HepG2 (cell line): ENCODE results near the gene PLCB1. TPM values are rescaled to one million over a fixed set of nuclear protein-coding genes. Genes with fewer than 3 reads are reported as not detected.

Experiments used
- BCL6 ChIP-seq: IDR thresholded peaks from 2 replicates; pipeline ENCODE4 v1.6.1; 2016; ENCODE audit warnings: missing genetic modification reagents, missing compliant biosample characterization
- FIP1L1 ChIP-seq: fragments of 200-400 bp; formaldehyde crosslinking; IDR thresholded peaks from 2 replicates; pipeline ENCODE4 v1.6.1; 2018; ENCODE audit warnings: low read depth, mild to moderate bottlenecking, low read length, moderate library complexity, borderline replicate concordance; ENCODE audit not compliant: insufficient read depth
- HMG20B ChIP-seq: conservative IDR thresholded peaks from 2 replicates; pipeline ENCODE4 v1.6.1; 2016; ENCODE audit warnings: missing genetic modification reagents, missing compliant biosample characterization
- HMGA1 ChIP-seq: sonication (generic); formaldehyde crosslinking; conservative IDR thresholded peaks from 2 replicates; pipeline ENCODE4 v1.4.0; 2020; ENCODE audit warnings: missing genetic modification reagents
- HNF1A ChIP-seq, 2 experiments: sonication (generic) in 1 of 2; formaldehyde crosslinking in 1 of 2; IDR thresholded peaks; 2 replicates each; pipeline versions ENCODE4 v1.4.0 to v1.6.1; 2016 to 2020; ENCODE audit warnings: borderline replicate concordance in 1 of 2, low read depth in 1 of 2, mild to moderate bottlenecking in 1 of 2, missing genetic modification reagents in 1 of 2
- HOXA7 ChIP-seq: sonication (generic); formaldehyde crosslinking; IDR thresholded peaks from 2 replicates; pipeline ENCODE4 v1.8.1; 2022; ENCODE audit warnings: mild to moderate bottlenecking, missing genetic modification reagents, moderate library complexity
- MAFF ChIP-seq: IDR thresholded peaks from 2 replicates; pipeline ENCODE4 v1.6.1; 2011; ENCODE audit warnings: low read depth, low read length, improper control_type of control experiment
- MED13 ChIP-seq: sonication (generic); formaldehyde crosslinking; IDR thresholded peaks from 2 replicates; pipeline ENCODE4 v1.5.0; 2020; ENCODE audit warnings: missing genetic modification reagents
- NFIC ChIP-seq: IDR thresholded peaks from 2 replicates; pipeline ENCODE4 v1.6.1; 2012; ENCODE audit warnings: mild to moderate bottlenecking, low read length, inconsistent platforms
- NFYC ChIP-seq: IDR thresholded peaks from 2 replicates; pipeline ENCODE4 v1.6.1; 2016; ENCODE audit warnings: missing genetic modification reagents, missing compliant biosample characterization
- NR2F2 ChIP-seq: IDR thresholded peaks from 2 replicates; pipeline ENCODE4 v1.6.1; 2012; ENCODE audit warnings: low read depth, inconsistent platforms, borderline replicate concordance
- PITX1 ChIP-seq: sonication (generic); formaldehyde crosslinking; IDR thresholded peaks from 2 replicates; pipeline ENCODE4 v1.5.1; 2020; ENCODE audit warnings: mild to moderate bottlenecking, missing genetic modification reagents
- RFXAP ChIP-seq: sonication (generic); formaldehyde crosslinking; IDR thresholded peaks from 2 replicates; pipeline ENCODE4 v1.4.0; 2020; ENCODE audit warnings: missing genetic modification reagents, borderline replicate concordance
- SNAPC2 ChIP-seq: sonication (generic); formaldehyde crosslinking; IDR thresholded peaks from 2 replicates; pipeline ENCODE4 v1.8.1; 2022; ENCODE audit warnings: mild to moderate bottlenecking, missing genetic modification reagents
- TCF7L2 ChIP-seq: IDR thresholded peaks from 2 replicates; pipeline ENCODE4 v1.6.1; 2011; ENCODE audit warnings: mild to moderate bottlenecking, low read depth, low read length, moderate library complexity
- ZFP36 ChIP-seq: fragments of 150-350 bp; IDR thresholded peaks from 2 replicates; pipeline ENCODE4 v1.6.1; 2018; ENCODE audit warnings: borderline replicate concordance, low read length, low read depth; ENCODE audit not compliant: partially characterized antibody
- ZFX ChIP-seq: sonication (generic); formaldehyde crosslinking; IDR thresholded peaks from 2 replicates; pipeline ENCODE4 v1.4.0; 2020; ENCODE audit warnings: mild to moderate bottlenecking, low read depth, missing genetic modification reagents, moderate library complexity
- ZNF460 ChIP-seq: sonication (generic); formaldehyde crosslinking; IDR thresholded peaks from 2 replicates; pipeline ENCODE4 v1.5.1; 2020; ENCODE audit warnings: missing genetic modification reagents, mild to moderate bottlenecking, borderline replicate concordance
- ZNF503 ChIP-seq: sonication (generic); formaldehyde crosslinking; IDR thresholded peaks from 2 replicates; pipeline ENCODE4 v1.4.0; 2020; ENCODE audit warnings: missing genetic modification reagents
- ZNF710 ChIP-seq: sonication (generic); formaldehyde crosslinking; IDR thresholded peaks from 2 replicates; pipeline ENCODE4 v1.5.0; 2020; ENCODE audit warnings: mild to moderate bottlenecking, missing genetic modification reagents, borderline replicate concordance
- polyA plus RNA-seq, 8 experiments: library from polyadenylated mRNA; depleted of rRNA in 3 of 8; stranded (reverse) in 7 of 8; unstranded in 1 of 8; fragments of >200 nt; fragmentation: Illumina TruSeq in 4 of 8; extraction: Trizol in 4 of 8; gene quantifications; 2 replicates each; pipeline versions ENCODE4 v1.2.1 to v1.2.3, GENCODE V29; 2011 to 2016; ENCODE audit warnings: low read depth in 4 of 8, missing spikeins in 1 of 8, mixed read lengths in 1 of 8; ENCODE audit not compliant: insufficient read depth in 1 of 8
- total RNA-seq, 5 experiments: library from RNA; depleted of rRNA; stranded (reverse); fragments of >200 nt; fragmentation: Illumina TruSeq; extraction: Trizol; gene quantifications; 2 replicates each; pipeline ENCODE4 v1.2.3, GENCODE V29; 2016; ENCODE audit warnings: low read depth in 1 of 5

PLCB1 gene
- total and polyA plus RNA-seq, 2 of the 13 experiments (the other 11 are each of a cell fraction or from before 2014, with no cell fraction given), result 42.4 to 55.9 TPM

- TF ChIP-seq NFIC, result peak; percentile 96; the same call in 1 of the 2 replicates
- TF ChIP-seq ZNF503 (CRISPR knock-in tag), result peak; percentile 89; the same call in 1 of the 2 replicates
- TF ChIP-seq FIP1L1, result no peak
- no peak for TF ChIP-seq ZFX (CRISPR knock-in tag)
- peak; percentile 50; the same call in 1 of the 2 replicates for TF ChIP-seq BCL6
- TF ChIP-seq NR2F2, result peak; percentile 72; the same call in 1 of the 2 replicates
- TF ChIP-seq PITX1 (CRISPR knock-in tag), result peak; percentile 42; the same call in 1 of the 2 replicates
- TF ChIP-seq TCF7L2, result peak; percentile 82
- TF ChIP-seq RFXAP (CRISPR knock-in tag), result no peak
- TF ChIP-seq HMG20B (CRISPR knock-in tag), result peak; percentile 97
- TF ChIP-seq HNF1A (IDR thresholded peaks at IDR 0.05; ENCODE audit: low read depth), result 0 out of 2 replicates have a peak, but pooled peaks have one; percentile 65
- peak; percentile 64; the same call in 1 of the 2 replicates for TF ChIP-seq HNF1A (CRISPR knock-in tag; IDR thresholded peaks at IDR 0.05; ENCODE audit: borderline replicate concordance)
- peak; percentile 76; the same call in 1 of the 2 replicates for TF ChIP-seq MAFF
- no peak for TF ChIP-seq MED13 (CRISPR knock-in tag)
- no peak for TF ChIP-seq HOXA7 (CRISPR knock-in tag)
- peak; percentile 53 for TF ChIP-seq ZFP36
- no peak for TF ChIP-seq NFYC (CRISPR knock-in tag)
- no peak for TF ChIP-seq SNAPC2
- TF ChIP-seq HMGA1 (CRISPR knock-in tag), result no peak
- TF ChIP-seq ZNF460 (CRISPR knock-in tag), result no peak
- no peak for TF ChIP-seq ZNF710 (CRISPR knock-in tag)
Observed at GRCh38 chr20:8156235-8157079, 24.4 kb downstream of the PLCB1 start (continued).
